ENCODE data around the gene SOX5.

SOX5 gene

GRCh38 chr12:23950210-23950774, 822 bp upstream of the SOX5 start:
- 0% methylated on average over 11 of the region's 17 CpGs for WGBS

DNA sequence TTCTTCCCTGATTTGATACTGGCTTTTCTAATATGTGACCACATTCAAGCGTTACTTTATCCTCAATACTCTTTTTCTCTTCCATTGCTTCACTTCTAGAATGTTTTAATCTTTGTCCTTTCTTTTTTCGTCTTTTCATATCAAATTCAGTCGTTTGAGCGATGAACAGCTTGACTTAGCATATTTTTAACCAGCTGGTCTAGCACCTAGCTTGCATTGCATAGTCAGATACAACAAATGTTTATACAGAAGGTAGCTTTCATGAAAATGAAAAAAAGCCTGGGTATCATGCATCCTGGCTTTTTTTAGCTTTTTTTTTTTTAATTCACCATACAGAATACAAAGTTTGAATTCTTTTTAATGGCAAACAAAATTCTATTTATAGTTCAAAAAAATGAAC, 1.2 kb downstream of the SOX5 start:
- no peak overlapping the region for H3K9ac ChIP-seq (ENCODE audit: low read length)
- no peak overlapping the region for H4K8ac ChIP-seq (ENCODE audit: low read length)
- H2BK5ac ChIP-seq (ENCODE audit: low read depth, low read length, poor library complexity, severe bottlenecking): no peak overlapping the region
- H2BK120ac ChIP-seq (ENCODE audit: low read depth, low read length): no peak overlapping the region
- no peak overlapping the region for H2BK15ac ChIP-seq (ENCODE audit: low read depth, poor library complexity, severe bottlenecking)
- H2AK5ac ChIP-seq (ENCODE audit: low read length, severe bottlenecking): no peak overlapping the region
- no peak overlapping the region for H2AFZ ChIP-seq (ENCODE audit: low read depth, low read length)
- no peak overlapping the region for H3K4ac ChIP-seq (ENCODE audit: low read depth in 1 of 2, low read length in 2 of 2)
- no peak overlapping the region for H3K27ac ChIP-seq (ENCODE audit: low read length, poor library complexity, severe bottlenecking)
- H3K4me3 ChIP-seq (ENCODE audit: insufficient read depth in 1 of 2, low read depth in 1 of 2, low read length in 2 of 2): no peak overlapping the region
- no peak for DNase-seq
- no peak overlapping the region for H3K4me2 ChIP-seq (ENCODE audit: low read length, poor library complexity, severe bottlenecking)
- 88% methylated on average over 4 of the region's 4 CpGs for WGBS
- H3K18ac ChIP-seq (ENCODE audit: low read depth in 1 of 2, low read length in 2 of 2): no peak overlapping the region
- no peak overlapping the region for H3K14ac ChIP-seq (ENCODE audit: low read length in 2 of 2)
- H4K91ac ChIP-seq (ENCODE audit: low read length): no peak overlapping the region
- no peak overlapping the region for H2BK12ac ChIP-seq (ENCODE audit: low read length in 2 of 2)
- no peaks in the 10 kb centered on the region for H3K36me3 ChIP-seq (ENCODE audit: control insufficient read depth in 1 of 2, insufficient read depth in 2 of 2, low read depth in 1 of 2, low read length in 2 of 2)
- no peaks in the 10 kb centered on the region for H3K79me1 ChIP-seq (replicated peaks; ENCODE audit: low read length, poor library complexity, severe bottlenecking)
- no peak overlapping the region for H3K23ac ChIP-seq (ENCODE audit: low read length in 2 of 2)
- H3K27me3 ChIP-seq (ENCODE audit: control insufficient read depth in 1 of 2, insufficient read depth in 1 of 2, low read length in 2 of 2): no peaks in the 10 kb centered on the region
- no peaks in the 10 kb centered on the region for H3K9me3 ChIP-seq (ENCODE audit: control insufficient read depth, low read length)
- peaks cover 2% of the 10 kb centered on the region for H3K4me1 ChIP-seq (ENCODE audit: control insufficient read depth, insufficient read depth, low read depth, low read length)

More at GRCh38 chr12:23950210-23950774, 822 bp upstream of the SOX5 start:
- Histone ChIP-seq H3K9me3 (ENCODE audit: control insufficient read depth, low read length) (no peaks in the 10 kb centered on the region), H4K8ac (ENCODE audit: low read length) (no peak overlapping the region), H2AFZ (ENCODE audit: low read depth, low read length) (peak overlapping the region; percentile 44), H2BK5ac (ENCODE audit: low read depth, low read length, poor library complexity, severe bottlenecking) (no peak overlapping the region), H4K91ac (ENCODE audit: low read length) (no peak overlapping the region), H2BK120ac (ENCODE audit: low read depth, low read length) (no peak overlapping the region), H3K36me3 (ENCODE audit: control insufficient read depth in 1 of 2, insufficient read depth in 2 of 2, low read depth in 1 of 2, low read length in 2 of 2) (no peaks in the 10 kb centered on the region), H3K4me1 (ENCODE audit: control insufficient read depth, insufficient read depth, low read depth, low read length) (peaks cover 2% of the 10 kb centered on the region), H3K27me3 (ENCODE audit: control insufficient read depth in 1 of 2, insufficient read depth in 1 of 2, low read length in 2 of 2) (no peaks in the 10 kb centered on the region), H3K23ac (ENCODE audit: low read length in 2 of 2) (peak overlapping the region in 1 of 2 experiments; percentile 69), H3K14ac (ENCODE audit: low read length in 2 of 2) (no peak overlapping the region), H3K18ac (ENCODE audit: low read depth in 1 of 2, low read length in 2 of 2) (peak overlapping the region; percentile 11 to 15), H3K27ac (ENCODE audit: low read length, poor library complexity, severe bottlenecking) (no peak overlapping the region), H3K9ac (ENCODE audit: low read length) (peak overlapping the region; percentile 83), H3K79me1 (replicated peaks; ENCODE audit: low read length, poor library complexity, severe bottlenecking) (no peaks in the 10 kb centered on the region), H3K4ac (ENCODE audit: low read depth in 1 of 2, low read length in 2 of 2) (no peak overlapping the region), H2AK5ac (ENCODE audit: low read length, severe bottlenecking) (no peak overlapping the region), H2BK15ac (ENCODE audit: low read depth, poor library complexity, severe bottlenecking) (no peak overlapping the region), H3K4me2 (ENCODE audit: low read length, poor library complexity, severe bottlenecking) (peak overlapping the region; percentile 69), H2BK12ac (ENCODE audit: low read length in 2 of 2) (peak overlapping the region in 1 of 2 experiments; percentile 83), H3K4me3 (ENCODE audit: insufficient read depth in 1 of 2, low read depth in 1 of 2, low read length in 2 of 2) (peak overlapping the region; percentile 22 to 88)
- peak; percentile 56 for DNase-seq

DNA sequence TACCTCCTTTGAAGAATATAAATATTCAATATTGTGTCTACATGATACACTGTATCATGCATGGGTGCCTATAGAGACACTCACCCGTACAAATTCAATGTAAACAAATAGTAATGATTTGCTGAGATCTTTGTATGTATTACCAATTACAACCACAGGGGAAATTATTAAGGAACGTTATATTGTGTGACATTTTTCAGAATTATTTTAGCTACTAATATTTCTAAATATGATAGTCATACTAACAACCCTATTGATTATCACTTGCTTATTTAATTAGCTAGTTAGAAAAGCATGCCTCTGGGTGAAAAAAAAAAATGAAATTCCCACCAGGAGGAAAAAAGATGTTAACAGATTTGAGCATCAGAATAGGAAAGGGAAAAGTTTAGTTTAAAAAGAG, 2.1 kb downstream of the SOX5 start:
- Histone ChIP-seq H3K23ac (ENCODE audit: low read length in 2 of 2) (no peak overlapping the region), H3K18ac (ENCODE audit: low read depth in 1 of 2, low read length in 2 of 2) (no peak overlapping the region), H4K8ac (ENCODE audit: low read length) (no peak overlapping the region), H2AFZ (ENCODE audit: low read depth, low read length) (no peak overlapping the region), H2BK12ac (ENCODE audit: low read length in 2 of 2) (no peak overlapping the region), H2BK5ac (ENCODE audit: low read depth, low read length, poor library complexity, severe bottlenecking) (no peak overlapping the region), H3K27me3 (ENCODE audit: control insufficient read depth in 1 of 2, insufficient read depth in 1 of 2, low read length in 2 of 2) (no peaks in the 10 kb centered on the region), H3K4me3 (ENCODE audit: insufficient read depth in 1 of 2, low read depth in 1 of 2, low read length in 2 of 2) (no peak overlapping the region), H3K79me1 (replicated peaks; ENCODE audit: low read length, poor library complexity, severe bottlenecking) (no peaks in the 10 kb centered on the region), H3K9me3 (ENCODE audit: control insufficient read depth, low read length) (no peaks in the 10 kb centered on the region), H4K91ac (ENCODE audit: low read length) (no peak overlapping the region), H3K9ac (ENCODE audit: low read length) (no peak overlapping the region), H2BK120ac (ENCODE audit: low read depth, low read length) (no peak overlapping the region), H3K4me1 (ENCODE audit: control insufficient read depth, insufficient read depth, low read depth, low read length) (peaks cover 2% of the 10 kb centered on the region), H3K36me3 (ENCODE audit: control insufficient read depth in 1 of 2, insufficient read depth in 2 of 2, low read depth in 1 of 2, low read length in 2 of 2) (no peaks in the 10 kb centered on the region), H3K14ac (ENCODE audit: low read length in 2 of 2) (no peak overlapping the region), H3K27ac (ENCODE audit: low read length, poor library complexity, severe bottlenecking) (no peak overlapping the region), H3K4ac (ENCODE audit: low read depth in 1 of 2, low read length in 2 of 2) (no peak overlapping the region), H3K4me2 (ENCODE audit: low read length, poor library complexity, severe bottlenecking) (no peak overlapping the region), H2BK15ac (ENCODE audit: low read depth, poor library complexity, severe bottlenecking) (no peak overlapping the region), H2AK5ac (ENCODE audit: low read length, severe bottlenecking) (no peak overlapping the region)
- no peak for DNase-seq
- whole genome bisulfite sequencing: no CpG with 5 or more reads among the region's 2 CpGs

GRCh38 chr12:23945249-23945648, 4.2 kb downstream of the SOX5 start:
- H2BK12ac ChIP-seq (ENCODE audit: low read length in 2 of 2): no peak overlapping the region
- no peak overlapping the region for H3K23ac ChIP-seq (ENCODE audit: low read length in 2 of 2)
- H3K4me1 ChIP-seq (ENCODE audit: control insufficient read depth, insufficient read depth, low read depth, low read length): no peaks in the 10 kb centered on the region
- H3K79me1 ChIP-seq (replicated peaks; ENCODE audit: low read length, poor library complexity, severe bottlenecking): no peaks in the 10 kb centered on the region
- no peak overlapping the region for H2BK120ac ChIP-seq (ENCODE audit: low read depth, low read length)
- no peak overlapping the region for H3K9ac ChIP-seq (ENCODE audit: low read length)
- H3K9me3 ChIP-seq (ENCODE audit: control insufficient read depth, low read length): no peaks in the 10 kb centered on the region
- no peak overlapping the region for H3K4me3 ChIP-seq (ENCODE audit: insufficient read depth in 1 of 2, low read depth in 1 of 2, low read length in 2 of 2)
- no peak overlapping the region for H4K91ac ChIP-seq (ENCODE audit: low read length)
- H3K36me3 ChIP-seq (ENCODE audit: control insufficient read depth in 1 of 2, insufficient read depth in 2 of 2, low read depth in 1 of 2, low read length in 2 of 2): no peaks in the 10 kb centered on the region
- H3K18ac ChIP-seq (ENCODE audit: low read depth in 1 of 2, low read length in 2 of 2): no peak overlapping the region
- WGBS: no CpG with 5 or more reads among the region's 2 CpGs
- no peak overlapping the region for H2BK15ac ChIP-seq (ENCODE audit: low read depth, poor library complexity, severe bottlenecking)
- no peak overlapping the region for H3K14ac ChIP-seq (ENCODE audit: low read length in 2 of 2)
- H2AFZ ChIP-seq (ENCODE audit: low read depth, low read length): no peak overlapping the region
- no peak overlapping the region for H2BK5ac ChIP-seq (ENCODE audit: low read depth, low read length, poor library complexity, severe bottlenecking)
- no peak overlapping the region for H3K4me2 ChIP-seq (ENCODE audit: low read length, poor library complexity, severe bottlenecking)
- no peaks in the 10 kb centered on the region for H3K27me3 ChIP-seq (ENCODE audit: control insufficient read depth in 1 of 2, insufficient read depth in 1 of 2, low read length in 2 of 2)
- DNase-seq: no peak
- no peak overlapping the region for H3K27ac ChIP-seq (ENCODE audit: low read length, poor library complexity, severe bottlenecking)
- no peak overlapping the region for H2AK5ac ChIP-seq (ENCODE audit: low read length, severe bottlenecking)
- no peak overlapping the region for H4K8ac ChIP-seq (ENCODE audit: low read length)
- H3K4ac ChIP-seq (ENCODE audit: low read depth in 1 of 2, low read length in 2 of 2): no peak overlapping the region
